ENCODE measurements around the gene APH1A.

DNA sequence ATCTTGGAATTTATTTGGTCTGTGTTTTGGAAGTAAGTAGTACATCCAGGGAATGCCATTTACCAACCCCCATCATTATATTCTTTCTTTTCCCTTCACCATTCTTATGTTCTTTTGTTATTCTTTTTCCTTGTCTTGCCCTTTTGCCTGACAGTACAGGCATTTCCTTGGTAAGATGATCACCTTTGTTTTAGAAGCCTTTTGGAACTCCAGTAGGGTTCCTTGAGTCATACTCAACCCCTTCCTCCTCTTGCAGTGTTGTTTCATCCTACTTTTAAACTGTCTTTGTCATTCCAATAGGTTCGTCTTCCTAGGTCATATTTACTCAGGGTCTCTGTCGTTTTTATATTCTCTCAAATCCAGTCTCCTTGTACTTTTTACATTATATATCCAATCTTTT, 34.1 kb upstream of the APH1A start:
- TF ChIP-seq, protein P1, sequence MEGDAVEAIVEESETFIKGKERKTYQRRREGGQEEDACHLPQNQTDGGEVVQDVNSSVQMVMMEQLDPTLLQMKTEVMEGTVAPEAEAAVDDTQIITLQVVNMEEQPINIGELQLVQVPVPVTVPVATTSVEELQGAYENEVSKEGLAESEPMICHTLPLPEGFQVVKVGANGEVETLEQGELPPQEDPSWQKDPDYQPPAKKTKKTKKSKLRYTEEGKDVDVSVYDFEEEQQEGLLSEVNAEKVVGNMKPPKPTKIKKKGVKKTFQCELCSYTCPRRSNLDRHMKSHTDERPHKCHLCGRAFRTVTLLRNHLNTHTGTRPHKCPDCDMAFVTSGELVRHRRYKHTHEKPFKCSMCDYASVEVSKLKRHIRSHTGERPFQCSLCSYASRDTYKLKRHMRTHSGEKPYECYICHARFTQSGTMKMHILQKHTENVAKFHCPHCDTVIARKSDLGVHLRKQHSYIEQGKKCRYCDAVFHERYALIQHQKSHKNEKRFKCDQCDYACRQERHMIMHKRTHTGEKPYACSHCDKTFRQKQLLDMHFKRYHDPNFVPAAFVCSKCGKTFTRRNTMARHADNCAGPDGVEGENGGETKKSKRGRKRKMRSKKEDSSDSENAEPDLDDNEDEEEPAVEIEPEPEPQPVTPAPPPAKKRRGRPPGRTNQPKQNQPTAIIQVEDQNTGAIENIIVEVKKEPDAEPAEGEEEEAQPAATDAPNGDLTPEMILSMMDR (IDR thresholded peaks at IDR 0.05; ENCODE audit: low read depth, low read length, poor library complexity, severe bottlenecking): no peak
- no peak for TF ChIP-seq EZH2phosphoT487 (IDR thresholded peaks at IDR 0.05; ENCODE audit: borderline replicate concordance, low read length)

Measured in DOHH2 (cell line).